ENCODE results near the gene CLDN19.
"Not testable (repeated sequence)": the region's sequence is repeated elsewhere in the genome, so short reads cannot be mapped to it uniquely, and the experiment has no call there.

CLDN19 gene

DNA sequence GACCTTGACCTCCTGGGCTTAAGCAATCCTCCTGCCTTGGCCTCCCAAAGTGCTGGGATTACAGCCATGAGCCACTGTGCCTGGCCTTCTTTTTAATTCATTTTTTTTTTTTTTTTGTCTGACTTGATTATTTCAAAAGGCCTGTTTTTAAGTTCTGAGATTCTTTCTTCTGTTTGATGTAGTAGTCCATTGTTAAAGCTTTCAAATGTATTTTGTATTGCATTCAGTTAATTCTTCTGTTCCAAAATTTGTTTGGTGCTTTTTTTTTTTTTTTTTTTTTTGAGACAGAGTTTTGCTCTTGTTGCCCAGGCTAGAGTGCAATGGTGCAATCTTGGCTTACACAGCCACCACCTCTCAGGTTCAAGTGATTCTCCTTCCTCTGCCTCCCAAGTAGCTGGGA, 25.6 kb downstream of the CLDN19 start:
- not testable (repeated sequence) for DNase-seq (ENCODE audit: extremely low read depth in 1 of 2, low read depth in 1 of 2)

DNA sequence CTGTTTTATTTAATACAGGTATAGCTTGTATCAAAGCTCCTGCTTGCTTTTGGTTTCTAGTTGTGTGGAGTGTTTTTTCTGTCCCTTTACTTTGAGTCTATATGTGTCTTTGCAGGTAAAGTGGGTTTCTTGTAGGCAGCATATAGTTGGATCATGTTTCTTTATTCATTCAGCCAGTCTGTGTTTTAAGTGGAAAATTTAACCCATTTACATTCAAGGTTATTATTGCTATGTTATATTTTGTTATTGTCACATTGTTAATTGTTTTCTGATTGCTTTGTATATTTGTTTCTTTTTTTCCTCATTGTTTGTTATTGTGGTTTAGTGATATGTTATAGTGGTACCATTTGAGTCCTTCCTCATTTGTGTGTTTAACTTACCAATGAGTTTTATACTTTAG, 26.7 kb downstream of the CLDN19 start:
- DNase-seq (ENCODE audit: extremely low read depth in 1 of 2, low read depth in 1 of 2) = no peak

DNA sequence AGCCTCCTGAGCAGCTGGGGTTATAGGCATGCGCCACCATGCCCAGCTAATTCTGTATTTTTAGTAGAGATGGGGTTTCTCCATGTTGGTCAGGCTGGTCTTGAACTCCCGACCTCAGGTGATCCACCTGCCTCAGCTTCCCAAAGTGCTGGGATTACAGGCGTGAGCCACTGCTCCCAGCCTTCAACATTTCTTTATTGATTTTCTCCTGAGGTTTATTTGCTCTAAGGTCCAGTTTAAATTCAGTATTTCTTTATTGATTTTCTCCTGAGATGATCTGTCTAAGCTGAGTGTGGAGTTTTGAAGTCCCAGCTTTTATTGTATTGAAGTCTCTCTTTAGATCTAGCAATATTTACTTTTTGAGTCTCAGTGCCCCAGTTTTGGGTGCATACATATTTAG, 27.2 kb downstream of the CLDN19 start:
- DNase-seq (ENCODE audit: extremely low read depth in 1 of 2, low read depth in 1 of 2) = not testable (repeated sequence)

DNA sequence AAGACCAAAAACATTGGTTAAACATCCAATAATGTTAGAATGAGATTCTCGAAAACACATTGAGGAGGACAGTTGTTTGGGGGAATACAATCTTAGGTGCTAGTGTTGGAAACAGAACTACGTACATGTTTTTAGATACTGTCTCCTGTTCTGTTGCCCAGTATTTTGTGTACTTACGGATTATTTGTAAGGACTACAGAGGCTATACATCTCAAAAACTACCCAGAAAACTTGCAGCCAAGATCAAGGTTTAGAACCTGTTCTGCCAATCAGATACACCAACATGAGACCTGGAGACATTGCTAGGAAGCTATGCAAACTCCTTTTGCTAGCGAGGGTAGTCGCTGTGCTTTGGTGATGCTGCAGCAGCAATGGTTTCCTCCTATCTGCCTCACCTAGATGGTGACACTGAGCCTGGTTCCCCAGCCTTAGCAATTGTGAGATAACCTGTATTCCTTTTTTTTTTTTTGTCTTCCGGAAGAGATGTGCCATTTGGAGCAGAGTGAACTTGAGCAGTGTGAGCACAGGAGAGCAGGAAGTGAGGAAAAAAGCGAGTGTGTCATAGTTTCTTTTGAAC, 36.1 kb downstream of the CLDN19 start:
- no peak for DNase-seq (ENCODE audit: extremely low read depth in 1 of 2, low read depth in 1 of 2)

DNA sequence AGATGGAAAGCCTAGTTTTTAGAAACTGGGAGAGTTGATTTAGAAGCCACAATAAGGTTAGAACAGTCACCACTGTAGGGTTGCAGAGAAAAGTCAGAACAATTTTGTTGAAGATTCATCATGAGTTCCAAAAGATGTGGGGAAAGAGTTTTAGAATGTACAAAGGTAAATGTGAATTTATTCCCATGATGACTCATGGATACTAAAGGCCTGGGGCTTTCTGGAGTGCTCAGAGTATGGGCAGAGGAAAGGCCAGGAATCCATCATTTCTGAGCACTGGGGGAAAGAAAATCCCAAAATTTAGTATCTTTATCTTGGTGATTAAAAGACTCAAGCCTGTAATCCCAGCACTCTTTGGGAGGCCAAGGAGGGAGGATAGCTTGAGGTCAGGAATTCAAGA, 40.0 kb downstream of the CLDN19 start:
- no peak for DNase-seq (ENCODE audit: extremely low read depth in 1 of 2, low read depth in 1 of 2)

DNA sequence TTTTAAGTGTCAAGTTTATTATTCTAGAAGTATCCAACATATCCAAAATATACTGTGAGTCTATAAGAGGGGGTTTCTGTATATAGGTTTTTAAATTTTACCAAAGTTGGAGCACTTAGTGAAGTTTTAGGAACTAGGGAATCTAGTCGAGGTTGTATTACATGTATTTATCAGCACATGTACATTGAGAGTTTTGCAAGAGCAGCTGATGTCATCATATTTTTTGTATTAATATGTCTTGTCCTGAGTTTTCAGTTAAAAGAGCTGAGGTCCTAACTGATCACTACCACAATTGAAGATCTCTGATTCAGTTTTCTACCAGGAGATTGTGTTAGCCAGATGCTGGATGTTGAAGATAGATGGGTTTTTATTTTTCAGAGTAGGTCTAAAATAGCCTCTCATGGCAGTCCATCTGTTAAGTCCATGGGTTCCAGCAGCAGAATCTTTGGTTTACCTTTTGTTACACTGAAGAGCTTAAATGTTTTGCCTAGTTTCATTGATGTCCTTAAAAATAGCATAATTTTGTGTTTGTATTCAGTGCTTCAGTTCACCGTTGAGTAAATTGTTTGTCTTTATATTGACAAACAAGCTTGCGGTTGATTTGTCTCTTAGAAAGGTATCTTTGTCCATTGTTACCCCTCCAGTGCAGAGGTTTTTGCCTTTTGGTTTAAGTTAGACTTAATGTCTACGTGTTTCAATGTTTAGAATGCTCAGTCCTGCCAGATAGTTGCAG, 41.8 kb downstream of the CLDN19 start:
- no peak for DNase-seq (ENCODE audit: extremely low read depth in 1 of 2, low read depth in 1 of 2)

DNA sequence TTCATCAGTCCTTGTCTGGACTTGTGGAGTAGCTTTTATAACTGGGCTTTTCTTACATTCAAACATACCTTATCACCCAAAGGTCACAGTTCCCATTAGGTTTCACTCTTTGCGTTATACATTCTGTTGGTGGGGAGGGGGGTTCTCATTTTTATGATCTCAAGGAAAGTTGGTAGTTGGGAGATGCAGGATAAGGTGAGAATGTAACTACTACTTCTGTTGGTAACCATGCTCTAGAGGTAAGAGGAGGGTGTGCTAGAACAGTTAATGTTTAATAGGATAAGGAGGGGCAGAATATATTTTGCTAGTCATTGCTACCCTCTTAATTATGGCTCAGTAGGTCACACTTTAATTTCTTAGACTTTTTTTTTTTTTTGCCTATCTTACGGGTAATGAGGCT, 47.1 kb downstream of the CLDN19 start:
- DNase-seq (ENCODE audit: extremely low read depth in 1 of 2, low read depth in 1 of 2) = no peak

DNA sequence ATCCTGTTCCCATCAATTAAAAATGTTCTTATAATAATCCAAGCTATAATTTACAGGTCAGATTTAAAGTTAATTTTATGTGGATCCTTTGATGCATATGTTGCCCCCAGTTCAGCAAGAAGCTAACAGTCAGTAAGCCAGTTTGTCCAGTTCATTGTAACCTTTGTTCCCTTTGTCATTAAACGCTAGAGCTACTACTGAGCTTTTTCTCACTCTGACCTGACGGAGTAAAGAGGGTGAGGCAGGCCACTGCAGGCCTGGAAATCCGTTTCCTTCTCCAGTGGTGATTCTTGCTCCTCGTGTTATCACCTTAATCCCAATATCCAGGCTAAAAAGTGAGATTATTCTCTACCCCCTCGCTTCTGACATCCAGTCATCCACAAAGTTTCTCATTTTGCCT, 47.6 kb downstream of the CLDN19 start:
- DNase-seq (ENCODE audit: extremely low read depth in 1 of 2, low read depth in 1 of 2) = no peak

DNA sequence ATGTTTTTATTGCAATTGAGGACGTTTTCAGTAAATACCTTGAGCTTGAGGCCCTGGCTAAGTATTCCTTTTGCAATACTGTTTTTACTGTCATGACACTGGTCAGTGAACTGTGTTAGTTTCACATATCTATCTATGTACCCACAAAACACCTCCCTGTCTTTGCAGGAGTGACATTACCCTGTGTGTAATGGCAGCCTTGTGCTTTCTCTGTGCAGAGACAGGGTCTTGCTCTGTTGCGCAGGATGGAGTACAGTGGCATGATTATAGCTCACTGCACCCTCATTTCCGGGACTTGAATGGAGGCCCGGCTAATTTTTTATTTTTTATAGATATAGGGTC, 48.9 kb downstream of the CLDN19 start:
- DNase-seq (ENCODE audit: extremely low read depth in 1 of 2, low read depth in 1 of 2) = no peak

DNA sequence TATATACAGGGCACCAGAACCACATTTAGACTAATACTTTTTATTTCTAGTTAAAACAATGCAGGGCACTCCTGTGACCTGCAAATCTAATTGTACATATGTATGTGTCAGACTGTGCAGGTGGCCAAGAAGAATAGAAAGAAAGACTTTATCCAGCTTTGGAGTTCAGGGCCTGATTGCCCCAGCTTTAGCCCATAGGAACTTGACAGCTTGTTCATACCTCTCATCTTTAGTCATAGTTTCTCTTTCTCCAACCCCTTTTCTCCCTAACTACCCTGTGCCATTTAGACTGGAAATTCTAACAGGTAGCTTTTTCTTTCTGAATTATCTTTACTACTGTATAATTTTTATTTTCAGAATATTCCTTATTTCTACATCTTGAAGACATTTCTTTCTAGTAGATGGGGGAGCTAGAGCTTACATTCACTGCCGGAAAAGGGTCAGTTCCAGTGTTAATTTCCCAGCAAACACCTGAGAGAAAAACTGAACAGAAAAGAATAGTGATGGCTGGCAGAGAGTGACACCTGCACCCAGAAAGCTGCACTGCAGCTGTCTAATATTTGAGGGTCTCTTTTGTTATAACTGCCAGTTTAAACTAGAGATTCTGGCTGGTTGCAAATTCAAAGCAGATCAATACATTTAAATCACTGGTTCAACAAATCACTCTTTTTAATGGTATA, 49.4 kb downstream of the CLDN19 start:
- DNase-seq (ENCODE audit: extremely low read depth in 1 of 2, low read depth in 1 of 2) = no peak

DNA sequence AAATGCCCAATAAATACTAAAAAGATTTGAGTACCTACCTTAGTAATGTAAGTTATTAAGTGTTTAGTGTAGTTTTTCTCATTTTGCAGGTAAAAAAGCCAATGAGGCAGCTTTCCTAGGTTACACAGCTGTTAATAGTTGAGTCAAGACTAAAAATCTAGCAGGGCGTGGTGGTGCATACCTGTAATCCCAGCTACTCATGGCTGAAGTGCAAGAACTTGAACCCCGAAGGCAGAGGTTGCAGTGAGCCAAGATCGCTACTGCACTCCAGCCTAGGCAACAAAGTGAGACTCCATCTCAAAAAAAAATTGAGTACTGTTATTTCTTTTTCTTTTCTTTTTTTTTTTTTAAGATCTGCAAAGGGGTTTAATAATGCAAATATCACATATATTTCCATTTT, 50.1 kb downstream of the CLDN19 start:
- DNase-seq (ENCODE audit: extremely low read depth in 1 of 2, low read depth in 1 of 2) = no peak

DNA sequence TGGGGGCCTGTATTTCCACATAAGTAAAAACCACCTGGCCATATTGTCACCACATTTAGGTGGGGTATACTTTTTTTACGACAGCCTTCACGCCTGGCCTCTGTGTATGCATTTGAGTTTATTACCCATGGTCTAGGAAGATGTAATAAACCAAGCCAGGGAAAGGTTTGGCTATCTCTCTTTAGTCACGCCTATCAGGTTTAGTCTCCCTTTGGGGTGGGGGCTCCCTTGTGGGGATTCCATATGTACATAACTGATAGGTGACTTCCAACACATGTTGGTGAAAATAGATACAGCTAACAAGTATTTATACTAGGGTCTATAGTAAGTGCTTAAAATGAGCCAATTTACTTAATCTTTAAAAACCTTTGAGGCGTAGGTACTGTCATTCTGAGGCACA, 53.6 kb downstream of the CLDN19 start:
- no peak for DNase-seq (ENCODE audit: extremely low read depth in 1 of 2, low read depth in 1 of 2)

DNA sequence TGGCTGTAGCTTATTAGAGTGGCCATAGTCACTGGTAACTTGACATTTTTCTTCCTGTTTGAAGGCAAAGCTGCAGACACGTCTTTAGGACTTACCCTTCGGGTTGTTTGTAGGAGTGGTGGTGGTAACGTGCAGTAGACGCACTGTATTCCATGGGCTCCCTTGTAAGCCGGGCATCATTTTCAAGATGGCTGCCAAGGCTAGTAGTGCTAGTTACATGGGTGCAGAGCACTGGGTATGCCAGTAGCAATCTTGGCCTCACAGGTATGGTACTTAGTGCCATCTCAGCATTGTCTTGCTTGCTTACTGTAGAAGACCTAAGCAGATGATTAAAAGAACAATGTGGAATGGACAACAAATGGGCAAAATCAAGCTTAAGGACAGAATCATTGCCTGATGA, 55.9 kb downstream of the CLDN19 start:
- no peak for DNase-seq (ENCODE audit: extremely low read depth in 1 of 2, low read depth in 1 of 2)
